HG02763 (cell line): ENCODE measurements around the gene EHHADH.

ENCODE experiments used
- ATAC-seq: cut with Tn5 transposase; IDR thresholded peaks from one replicate; pipeline ENCODE4 v1.9.1; 2021; ENCODE audit warnings: mild to moderate bottlenecking, moderate library complexity; ENCODE audit not compliant: unreplicated experiment

EHHADH gene

DNA sequence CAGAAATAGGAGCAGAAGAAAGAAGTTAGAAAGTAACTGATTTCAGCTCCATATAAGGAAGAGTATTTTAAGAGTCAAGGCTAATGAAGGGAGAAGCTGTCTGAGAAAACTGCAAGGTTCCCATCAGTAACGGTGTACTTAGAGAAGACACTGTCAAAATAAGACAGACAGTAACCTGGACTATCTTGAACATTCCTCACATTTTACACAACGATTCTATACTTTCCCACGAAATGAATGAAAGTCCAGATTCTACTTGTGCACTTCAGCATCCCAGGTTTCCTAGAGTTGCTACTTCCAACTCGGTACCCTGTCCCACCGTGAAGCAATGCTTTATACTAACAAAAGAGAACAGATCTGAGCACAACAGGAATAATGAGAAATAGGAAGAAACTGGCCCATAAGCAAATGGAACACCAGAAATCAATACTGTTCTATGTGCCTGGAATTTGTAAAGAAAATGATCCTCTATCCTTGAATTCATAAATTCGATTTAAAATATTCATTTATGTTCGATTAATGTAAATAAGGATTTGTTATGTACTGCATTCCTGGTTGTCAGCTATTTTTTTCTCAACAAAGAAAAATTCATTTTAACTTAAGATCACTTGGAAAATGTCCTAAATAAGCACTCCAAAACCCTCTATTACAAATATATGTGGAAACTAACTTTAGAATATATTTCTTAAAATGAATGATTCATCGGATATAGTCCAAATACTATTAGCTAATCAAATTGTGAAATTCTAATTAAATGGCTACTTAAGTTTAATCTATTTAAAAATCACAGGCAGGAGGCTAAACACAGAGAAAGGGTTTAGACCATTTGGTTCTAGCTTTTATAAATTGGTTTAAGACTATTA is 102.5 kb downstream of the EHHADH start:
- ATAC-seq: no peak

DNA sequence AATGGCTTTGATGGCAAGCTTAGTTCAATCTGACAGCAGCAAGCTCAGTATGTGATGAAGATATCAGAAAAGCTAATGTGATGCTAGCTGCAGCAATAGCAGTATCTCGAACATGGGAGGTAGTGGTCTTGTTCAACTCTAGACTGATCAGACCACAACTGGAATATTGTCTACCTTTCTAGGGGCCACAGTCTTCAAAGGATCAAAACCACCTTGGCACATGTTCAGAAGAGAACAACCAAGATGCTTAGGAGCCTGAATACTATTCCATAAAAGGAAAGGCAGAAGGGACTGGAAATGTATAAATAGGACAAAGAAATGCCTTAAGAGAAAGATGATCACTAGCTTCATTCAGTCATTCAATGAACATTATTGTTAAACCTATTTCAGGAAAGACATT is 103.3 kb downstream of the EHHADH start:
- no peak for ATAC-seq

DNA sequence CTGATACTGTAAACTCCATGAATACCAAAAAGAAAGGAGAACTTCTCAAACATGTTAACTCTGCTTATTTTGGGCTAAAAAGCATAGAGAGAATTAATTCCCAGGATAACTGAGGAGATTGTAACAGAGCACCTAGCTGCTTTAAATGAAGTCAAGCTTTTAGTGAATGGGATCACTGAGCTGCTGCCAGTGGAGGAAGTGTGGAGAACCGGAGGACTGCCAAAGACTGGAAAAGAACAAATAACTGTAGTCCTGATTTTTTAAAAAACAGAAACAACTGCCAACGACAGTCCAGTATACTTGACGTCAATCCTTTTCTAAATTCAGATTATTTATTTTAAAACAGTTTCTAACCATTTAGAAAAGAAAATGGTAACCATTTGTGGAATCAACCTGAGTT is 104.3 kb downstream of the EHHADH start:
- no peak for ATAC-seq

DNA sequence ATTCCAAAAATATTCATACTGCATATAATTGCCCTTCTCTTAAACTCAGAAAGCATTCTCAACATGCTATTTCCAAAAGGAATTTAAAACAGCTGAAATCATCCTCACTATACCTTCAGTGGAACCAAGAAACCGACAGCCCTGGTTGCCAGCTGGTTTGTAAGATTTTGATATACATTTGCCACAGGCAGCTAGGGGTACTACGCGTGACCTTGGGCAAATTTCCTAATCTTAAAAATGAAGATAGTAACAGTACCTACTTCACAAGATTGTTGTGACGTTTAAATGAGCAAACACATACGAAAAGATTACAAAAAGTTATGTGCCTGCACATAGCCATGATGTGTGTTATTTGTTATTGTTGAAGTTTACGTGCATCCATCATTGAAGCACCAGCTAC is 108.3 kb downstream of the EHHADH start:
- ATAC-seq: no peak

DNA sequence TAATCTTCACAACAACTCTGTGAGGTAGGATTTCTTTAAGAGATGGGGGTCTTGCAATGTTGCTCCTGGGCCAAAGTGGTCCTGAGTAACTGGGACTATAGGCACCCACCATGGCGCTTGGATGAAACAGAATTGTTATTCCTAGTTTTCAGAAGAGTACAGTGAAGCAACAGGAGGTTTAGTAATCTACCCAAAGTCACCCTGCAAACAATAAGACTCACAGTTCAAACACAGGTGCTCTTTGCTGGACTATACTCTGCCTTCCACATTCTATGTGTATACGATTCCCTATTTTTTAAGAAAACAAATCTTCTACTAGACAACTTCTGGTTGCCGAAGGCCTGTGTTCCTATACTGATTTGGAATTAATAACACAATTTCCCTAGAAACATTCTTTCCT is 109.1 kb downstream of the EHHADH start:
- ATAC-seq: no peak
